GM21390 (cell line): ENCODE measurements around the gene POF1B.
"Not testable (repeated sequence)": the region's sequence is repeated elsewhere in the genome, so short reads cannot be mapped to it uniquely, and the experiment has no call there.

Source experiments
- ATAC-seq: cut with Tn5 transposase; IDR thresholded peaks from one replicate; pipeline ENCODE4 v1.9.1; 2021; ENCODE audit not compliant: unreplicated experiment

Gene POF1B

GRCh38 chrX:85379174-85379907, at the start of gene POF1B:
POF1B (minus strand) TSS chrX:85379665; CDS start chrX:85379454, 211 bp downstream.
- no peak for ATAC-seq

GRCh38 chrX:85429066-85429465, 49.6 kb upstream of the POF1B start:
- ATAC-seq, result no peak

GRCh38 chrX:85419293-85419692, 39.8 kb upstream of the POF1B start:
- ATAC-seq, result no peak

GRCh38 chrX:85391878-85392238, 12.4 kb upstream of the POF1B start:
- ATAC-seq, result no peak

GRCh38 chrX:85391185-85391877, 11.9 kb upstream of the POF1B start:
- ATAC-seq, result no peak

GRCh38 chrX:85381602-85382001, 2.1 kb upstream of the POF1B start:
- no peak for ATAC-seq

GRCh38 chrX:85378461-85378860, 1.0 kb downstream of the POF1B start:
- ATAC-seq, result no peak

GRCh38 chrX:85375333-85375738, 4.1 kb downstream of the POF1B start:
- no peak for ATAC-seq

- ATAC-seq, result no peak
Observed at GRCh38 chrX:85365370-85365995, 14.0 kb downstream of the POF1B start.

GRCh38 chrX:85359051-85359450, 20.4 kb downstream of the POF1B start:
- ATAC-seq, result no peak

- ATAC-seq, result no peak
Observed at GRCh38 chrX:85345523-85345922, 33.9 kb downstream of the POF1B start.

GRCh38 chrX:85327060-85327333, 52.5 kb downstream of the POF1B start:
- no peak for ATAC-seq

- no peak for ATAC-seq
Observed at GRCh38 chrX:85326234-85327059, 53.0 kb downstream of the POF1B start.

GRCh38 chrX:85311348-85311747, 68.1 kb downstream of the POF1B start:
- ATAC-seq, result not testable (repeated sequence)

GRCh38 chrX:85309717-85310116, 69.7 kb downstream of the POF1B start:
- ATAC-seq, result no peak

- no peak for ATAC-seq
Observed at GRCh38 chrX:85303544-85303943, 75.9 kb downstream of the POF1B start.

GRCh38 chrX:85288992-85289723, 90.3 kb downstream of the POF1B start:
- no peak for ATAC-seq

GRCh38 chrX:85285286-85285685, 94.2 kb downstream of the POF1B start:
- ATAC-seq, result not testable (repeated sequence)

- peak; percentile 39 for ATAC-seq
Observed at GRCh38 chrX:85244450-85245211, 134.8 kb downstream of the POF1B start.
